GM18499 (cell line): ENCODE data around the gene CCDC102A.
"Not testable (repeated sequence)": the region's sequence is repeated elsewhere in the genome, so short reads cannot be mapped to it uniquely, and the experiment has no call there.

ENCODE experiments used
- ATAC-seq: cut with Tn5 transposase; IDR thresholded peaks from one replicate; pipeline ENCODE4 v1.9.1; 2021; ENCODE audit warnings: moderate number of reproducible peaks; ENCODE audit not compliant: insufficient read depth, unreplicated experiment

The CCDC102A gene

DNA sequence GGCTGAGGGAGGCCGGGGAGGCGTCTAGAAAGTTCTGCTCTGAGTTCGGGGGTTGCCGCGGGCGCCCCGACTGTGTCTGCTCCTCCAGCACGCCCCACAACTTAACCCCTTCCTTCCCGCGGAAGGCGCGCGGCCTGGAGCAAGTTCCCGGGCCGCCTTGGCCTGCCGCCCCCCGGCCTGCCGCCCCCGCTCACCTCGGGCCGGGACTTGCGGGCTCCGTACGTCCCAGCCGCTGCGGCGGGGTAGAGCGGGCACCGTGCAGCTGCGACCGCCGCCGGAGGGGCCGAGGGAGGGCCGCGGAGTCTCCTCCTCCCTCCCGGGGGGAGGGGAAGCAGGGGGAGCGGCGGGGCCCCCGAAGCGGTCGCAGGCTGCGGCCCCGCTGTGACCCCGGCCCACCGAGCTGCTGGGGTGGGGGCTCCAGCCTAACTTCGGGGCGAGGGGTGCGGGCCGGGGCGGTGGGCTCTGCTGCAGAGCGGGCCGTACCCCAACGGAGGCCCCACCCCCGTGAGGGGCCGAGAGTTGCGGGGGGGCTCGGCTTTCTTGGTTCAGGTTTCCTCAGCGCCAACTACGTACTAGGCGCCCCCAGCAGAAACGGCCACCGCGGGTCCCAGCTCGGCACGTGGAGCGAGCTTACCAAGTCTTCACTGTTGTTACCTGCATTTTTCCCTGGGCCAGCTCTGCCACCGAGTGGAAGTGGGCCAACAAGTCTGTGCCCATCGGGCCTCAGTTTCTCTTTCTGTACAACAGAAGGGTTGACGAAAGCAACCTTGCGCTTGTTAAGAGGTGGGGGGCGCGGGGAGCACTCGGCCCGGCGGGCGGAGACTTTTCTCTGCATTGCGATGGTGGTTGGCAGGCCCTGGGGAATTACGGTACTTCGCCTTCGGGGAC, at the start of gene CCDC102A:
TSS of gene CCDC102A (minus strand) at position 266 of the 888 bp plus-strand sequence. CDS start 7,394 bp downstream, outside the sequence.
- no peak for ATAC-seq

DNA sequence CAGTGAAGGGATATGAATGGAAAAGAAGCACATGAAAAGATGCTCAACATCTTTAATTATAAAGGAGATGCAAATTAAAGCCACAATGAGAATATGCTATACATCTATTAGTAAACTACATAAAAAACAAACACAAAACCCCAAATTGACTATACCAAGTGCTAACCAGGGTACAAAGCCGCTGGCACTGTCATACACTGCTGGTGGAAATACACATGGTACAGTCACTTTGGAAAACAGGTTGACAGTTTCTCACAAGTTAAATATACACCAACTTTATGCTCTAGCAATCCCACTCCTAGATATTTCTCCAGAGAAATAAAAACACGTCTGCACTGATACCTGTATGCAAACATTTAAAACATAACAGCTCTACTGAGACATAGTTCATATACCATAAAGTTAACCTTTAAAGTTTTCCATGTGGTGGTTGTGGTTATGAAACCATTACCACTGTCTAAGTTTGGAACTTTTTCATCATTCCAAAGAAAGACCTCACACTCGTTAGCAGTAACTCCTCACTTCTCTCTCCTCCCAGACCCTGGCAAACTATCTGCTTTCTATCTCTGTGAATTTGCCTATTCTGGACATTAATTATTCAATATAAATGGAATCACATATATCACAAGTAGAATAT, 48.8 kb upstream of the CCDC102A start:
- no peak for ATAC-seq

DNA sequence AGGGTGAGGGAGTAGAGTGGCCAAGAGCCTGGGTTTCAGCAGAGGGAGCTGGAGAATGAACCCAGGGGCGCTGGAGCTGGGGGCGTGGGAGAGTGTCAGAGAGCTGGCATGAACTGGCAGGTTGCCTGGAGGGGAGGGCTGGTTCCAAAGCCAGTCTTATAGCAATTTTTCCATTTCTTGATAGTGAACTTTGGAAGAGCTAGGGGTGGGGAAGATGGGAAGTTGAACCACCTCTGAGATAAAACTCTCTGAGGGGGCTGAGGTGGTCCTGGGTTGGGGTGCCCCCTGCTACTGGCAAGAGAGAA, 42.9 kb upstream of the CCDC102A start:
- no peak for ATAC-seq

DNA sequence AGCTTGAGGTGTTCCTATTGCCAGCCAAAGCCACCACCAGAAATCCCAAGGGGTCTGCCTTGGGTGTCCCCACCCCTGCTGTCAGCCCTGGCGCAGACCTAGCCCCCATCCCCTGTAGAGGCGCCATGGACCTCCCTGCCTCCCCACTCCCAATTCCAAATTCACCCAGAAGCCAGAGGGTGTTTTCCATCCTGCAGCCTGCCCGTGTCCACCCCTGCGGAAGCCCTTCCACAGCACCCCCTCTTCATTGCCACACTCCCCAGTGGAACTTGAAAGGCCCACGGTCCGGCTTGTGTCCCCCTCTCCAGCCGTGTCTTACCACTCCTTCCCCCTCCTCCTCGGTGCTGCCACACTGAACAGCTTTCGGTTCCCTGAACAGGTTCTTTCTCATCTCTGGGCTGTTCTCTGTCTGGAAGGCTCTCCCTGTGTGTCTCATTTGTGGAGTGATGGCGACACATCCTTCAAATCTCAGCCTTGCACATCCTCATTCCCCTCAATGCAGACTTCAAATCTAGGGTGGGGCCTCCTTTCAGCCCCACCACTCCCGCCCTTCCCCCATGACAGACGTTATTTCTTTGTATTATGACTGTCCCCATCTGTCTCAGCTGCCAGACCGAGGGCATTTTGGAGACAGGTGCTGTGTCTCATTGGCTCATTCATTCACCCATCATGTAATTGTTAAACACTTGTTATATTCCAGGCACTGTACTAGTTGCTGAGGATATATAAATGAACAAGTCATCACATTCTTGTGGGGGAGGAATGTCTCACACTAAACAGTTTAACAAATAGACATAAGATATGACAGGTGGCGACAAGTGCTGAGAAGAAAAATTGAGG, 42.4 kb upstream of the CCDC102A start:
- no peak for ATAC-seq

DNA sequence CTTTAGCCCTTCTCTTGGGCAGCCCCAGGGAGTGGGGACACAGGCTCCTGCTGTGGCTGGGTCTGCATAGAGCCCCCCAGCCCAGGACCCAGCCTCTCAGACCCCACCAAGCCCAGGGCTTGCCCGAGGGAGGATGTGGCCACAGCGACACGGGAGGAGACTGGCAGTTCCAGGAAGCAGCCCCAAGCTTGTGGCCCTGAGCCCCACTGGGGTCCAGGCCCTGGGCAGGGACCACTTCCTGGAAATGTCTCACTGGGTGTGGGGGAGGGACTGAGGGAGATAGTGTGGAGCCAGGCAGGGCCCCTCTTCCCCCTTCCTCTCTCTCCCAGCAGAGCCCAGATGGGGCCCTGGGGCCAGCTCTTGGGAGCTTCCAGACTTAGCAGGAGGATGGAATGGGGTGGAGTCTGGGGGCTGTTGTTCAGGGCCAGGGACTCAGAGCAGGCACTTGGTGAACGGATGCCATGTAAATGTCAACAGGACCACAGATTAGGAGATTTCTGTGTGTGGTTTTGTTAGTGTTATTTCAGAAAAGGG, 41.4 kb upstream of the CCDC102A start:
- ATAC-seq, result no peak

DNA sequence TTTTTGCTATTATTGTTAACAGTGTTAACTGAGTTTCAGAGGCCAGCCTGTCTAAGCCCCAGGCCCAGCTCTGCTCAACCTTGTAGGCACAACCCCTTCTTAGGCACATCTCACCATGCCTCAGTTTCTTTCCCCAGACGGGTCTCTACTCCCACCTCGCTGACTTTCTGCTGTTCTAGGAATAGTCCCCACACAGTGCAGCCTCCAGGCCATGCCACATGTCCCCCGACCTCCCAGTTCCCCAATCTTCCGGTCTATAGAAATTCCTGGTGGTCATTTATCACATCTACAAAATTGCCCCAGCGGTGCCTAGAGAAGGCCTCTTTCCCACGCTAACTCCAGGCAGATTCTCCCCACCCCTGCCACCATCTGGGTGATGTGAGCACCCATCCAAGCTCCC, 40.8 kb upstream of the CCDC102A start:
- ATAC-seq, result no peak

DNA sequence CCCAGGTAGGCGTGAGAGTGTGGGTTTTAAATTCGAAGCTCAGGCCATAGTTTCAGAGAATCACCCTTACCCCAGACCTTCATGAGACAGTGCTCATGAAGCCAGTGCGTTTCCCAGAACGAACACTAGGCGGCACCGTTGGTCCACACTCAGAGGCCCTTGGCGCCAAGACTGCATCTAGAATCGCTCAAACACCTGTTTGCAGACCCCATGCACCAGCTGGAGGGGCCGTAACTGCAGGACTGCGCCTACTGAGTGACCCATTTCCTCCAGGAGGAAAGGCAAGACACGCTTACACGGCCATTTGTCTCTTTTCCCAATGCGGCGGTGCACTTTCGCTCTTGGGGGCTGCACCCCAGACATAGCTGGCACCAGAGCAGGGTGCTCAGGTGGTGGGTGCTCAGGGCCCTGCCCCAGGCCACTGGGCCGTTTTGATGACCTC, 40.1 kb upstream of the CCDC102A start:
- ATAC-seq, result no peak

DNA sequence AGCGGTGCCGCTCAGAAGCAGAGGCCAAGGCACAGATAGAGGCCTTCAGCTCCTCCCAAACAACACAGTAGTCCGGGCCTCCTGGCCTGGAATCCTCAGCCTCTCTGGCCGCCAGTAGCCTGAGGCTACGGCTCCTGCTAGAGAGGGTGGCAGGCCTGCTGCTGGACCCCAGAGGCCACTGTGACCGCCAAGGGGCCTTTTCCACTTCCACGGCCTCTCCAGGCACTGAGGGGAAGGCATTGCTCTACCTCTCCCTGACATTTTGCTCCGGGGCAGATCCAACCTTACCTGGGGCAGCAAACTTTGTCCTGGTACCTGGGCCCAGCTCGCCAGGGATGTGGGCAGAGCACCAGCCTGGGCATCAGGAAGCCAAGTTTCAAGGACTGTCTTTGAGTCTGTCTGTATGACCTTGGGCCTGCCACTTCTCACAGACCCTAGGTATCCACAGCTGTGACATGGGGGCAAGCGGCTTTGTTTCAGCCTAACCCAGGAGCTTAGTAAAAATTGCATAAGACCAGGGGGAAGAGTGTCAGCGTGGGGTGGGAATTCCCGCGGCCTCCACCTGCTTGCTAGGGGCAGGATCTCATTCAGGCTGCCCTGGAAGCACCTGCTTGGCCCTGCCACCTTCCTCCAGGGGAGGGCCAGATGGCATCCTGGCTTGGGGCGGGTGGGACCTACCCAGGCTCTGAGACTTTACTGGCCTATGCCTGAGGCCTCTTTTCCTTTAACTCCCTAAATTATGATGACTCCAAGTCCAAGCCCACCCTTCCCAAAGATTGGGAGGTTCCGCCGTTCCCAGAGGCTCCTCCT, 39.3 kb upstream of the CCDC102A start:
- ATAC-seq, result no peak

DNA sequence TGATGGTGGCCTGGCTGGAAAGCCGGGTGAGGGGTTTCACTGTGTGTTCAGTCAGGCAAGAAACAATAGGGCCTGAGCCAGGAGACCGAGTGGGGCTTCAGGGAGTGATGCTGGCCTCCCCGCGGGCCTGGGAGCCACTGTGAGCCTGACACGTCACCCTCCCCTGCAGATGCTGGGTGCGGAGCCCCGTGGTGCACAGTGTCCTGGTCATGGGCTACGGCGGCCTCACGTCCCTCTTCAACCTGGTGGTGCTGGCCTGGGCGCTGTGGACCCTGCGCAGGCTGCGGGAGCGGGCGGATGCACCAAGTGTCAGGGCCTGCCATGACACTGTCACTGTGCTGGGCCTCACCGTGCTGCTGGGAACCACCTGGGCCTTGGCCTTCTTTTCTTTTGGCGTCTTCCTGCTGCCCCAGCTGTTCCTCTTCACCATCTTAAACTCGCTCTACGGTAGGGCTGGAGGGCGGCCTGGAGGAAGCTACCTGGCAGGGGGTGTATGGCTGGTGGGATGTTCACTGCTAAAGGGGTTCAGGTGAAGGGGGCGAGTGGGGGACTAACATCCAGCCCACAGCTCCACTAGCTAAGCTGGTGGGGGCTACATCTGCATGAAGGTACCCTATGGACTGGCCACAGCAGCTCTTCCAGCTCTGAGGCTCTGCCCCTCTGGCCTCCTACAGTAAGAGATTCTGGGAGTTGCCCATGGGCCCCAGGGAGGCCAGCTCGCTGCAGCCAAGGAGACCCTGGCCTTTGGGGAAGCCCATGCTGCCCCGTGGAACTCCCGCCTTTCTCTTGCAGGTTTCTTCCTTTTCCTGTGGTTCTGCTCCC, 38.5 kb upstream of the CCDC102A start:
- ATAC-seq, result no peak

DNA sequence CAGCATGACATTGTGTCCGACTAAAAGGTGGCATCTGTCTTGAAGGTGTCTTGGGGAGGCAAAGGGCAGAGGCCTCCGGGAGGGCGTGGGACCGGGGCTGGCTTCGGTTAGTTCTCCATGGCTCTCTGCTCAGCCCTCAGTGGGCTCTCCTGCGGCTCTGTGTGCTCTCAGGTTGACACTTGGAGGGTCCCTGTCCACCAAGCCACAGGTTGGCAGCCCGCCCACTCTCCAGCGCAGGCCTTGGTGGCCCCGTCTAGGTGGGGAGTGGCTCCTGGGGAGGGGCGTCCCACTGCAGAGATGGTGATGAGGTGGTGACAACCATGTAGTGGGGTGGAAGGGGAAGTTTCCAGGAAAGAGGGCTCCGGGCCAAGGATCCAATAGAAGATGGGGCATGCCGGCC, 37.7 kb upstream of the CCDC102A start:
- ATAC-seq, result no peak

DNA sequence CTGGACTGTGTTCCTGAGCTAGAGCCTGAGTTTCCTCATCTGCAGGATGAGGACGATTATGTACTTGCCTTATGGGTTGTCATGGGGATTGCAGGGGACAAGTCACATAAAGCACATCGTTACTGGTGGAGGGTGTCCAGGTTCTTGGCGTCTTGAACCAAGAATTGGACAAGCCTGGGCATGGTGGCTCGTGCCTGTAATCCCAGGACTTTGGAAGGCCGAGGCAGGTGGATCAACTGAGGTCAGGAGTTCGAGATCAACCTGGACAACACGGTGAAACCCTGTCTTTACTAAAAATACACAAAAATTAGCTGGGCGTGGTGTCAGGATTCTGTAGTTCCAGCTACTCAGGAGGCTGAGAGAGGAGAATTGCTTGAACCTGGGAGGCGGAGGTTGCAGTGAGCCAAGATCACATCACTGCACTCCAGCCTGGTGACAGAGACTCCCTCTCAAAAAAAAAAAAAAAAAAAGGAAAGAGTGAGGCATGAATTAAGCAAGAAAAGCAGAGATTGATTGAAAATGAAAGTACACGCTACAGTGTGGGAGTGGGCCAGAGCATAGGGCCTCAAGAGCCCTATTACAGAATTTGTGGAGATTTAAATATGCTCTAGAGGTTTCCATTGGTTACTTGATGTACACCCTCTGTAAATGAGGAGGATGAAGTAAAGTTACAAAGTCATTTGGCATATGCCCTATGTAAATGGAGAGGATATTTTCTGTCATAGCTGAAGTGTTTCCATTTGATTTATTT, 36.8 kb upstream of the CCDC102A start:
- no peak for ATAC-seq

DNA sequence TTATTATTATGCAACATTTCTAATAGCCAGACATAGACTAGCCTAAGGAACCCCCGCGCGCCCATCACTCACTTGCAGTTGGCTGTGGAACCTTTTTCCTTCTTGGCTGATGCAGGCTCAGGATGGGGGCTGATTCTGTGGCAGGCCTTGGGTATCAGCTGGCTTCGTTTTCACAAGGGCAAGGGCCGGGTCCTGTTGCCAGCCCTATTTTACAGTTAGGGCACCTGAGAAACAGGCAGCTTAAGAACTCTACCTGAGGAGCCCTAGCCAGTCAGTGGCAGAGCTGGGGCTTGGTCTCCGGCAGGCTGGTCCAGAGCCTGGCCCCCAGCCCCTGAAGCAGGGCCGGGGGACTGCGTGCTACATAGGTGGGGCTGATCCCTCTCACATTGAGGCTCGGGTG, 34.7 kb upstream of the CCDC102A start:
- no peak for ATAC-seq

DNA sequence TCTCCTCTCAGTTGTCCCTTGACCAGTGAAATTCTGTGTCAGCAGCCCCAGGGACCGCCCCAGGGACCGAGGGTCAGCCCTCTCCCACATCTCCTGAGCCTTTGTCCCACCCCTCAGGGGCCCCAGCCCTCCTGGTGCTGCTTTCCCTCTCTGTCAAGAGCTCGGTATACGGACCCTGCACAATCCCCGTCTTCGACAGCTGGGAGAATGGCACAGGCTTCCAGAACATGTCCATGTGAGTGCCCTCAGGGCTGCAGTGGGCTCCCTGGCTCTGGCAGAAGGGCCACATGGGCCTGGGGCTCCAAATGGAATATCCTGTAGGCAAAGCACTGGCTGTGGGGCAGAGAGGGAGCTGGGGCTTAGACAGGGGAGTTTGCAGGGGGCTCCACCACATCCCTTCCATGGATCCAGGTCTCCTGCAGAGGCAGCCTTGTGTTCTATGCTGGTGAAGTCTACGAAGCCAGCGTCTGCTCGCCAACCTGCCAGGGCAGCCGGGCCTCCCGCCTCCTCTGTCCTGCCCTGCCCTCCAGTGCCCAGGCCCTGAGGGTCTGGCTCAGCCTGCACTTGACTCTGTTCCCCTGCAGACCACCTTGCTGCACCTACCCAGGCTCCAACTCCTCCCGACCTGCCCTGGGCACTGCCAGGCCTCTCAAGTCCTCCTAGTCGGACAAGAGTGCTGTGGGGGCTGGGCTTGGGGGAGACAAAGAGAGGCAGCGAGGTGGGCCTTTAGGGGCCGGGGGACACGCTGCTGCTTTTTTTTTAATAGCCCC, 34.1 kb upstream of the CCDC102A start:
- ATAC-seq, result no peak

DNA sequence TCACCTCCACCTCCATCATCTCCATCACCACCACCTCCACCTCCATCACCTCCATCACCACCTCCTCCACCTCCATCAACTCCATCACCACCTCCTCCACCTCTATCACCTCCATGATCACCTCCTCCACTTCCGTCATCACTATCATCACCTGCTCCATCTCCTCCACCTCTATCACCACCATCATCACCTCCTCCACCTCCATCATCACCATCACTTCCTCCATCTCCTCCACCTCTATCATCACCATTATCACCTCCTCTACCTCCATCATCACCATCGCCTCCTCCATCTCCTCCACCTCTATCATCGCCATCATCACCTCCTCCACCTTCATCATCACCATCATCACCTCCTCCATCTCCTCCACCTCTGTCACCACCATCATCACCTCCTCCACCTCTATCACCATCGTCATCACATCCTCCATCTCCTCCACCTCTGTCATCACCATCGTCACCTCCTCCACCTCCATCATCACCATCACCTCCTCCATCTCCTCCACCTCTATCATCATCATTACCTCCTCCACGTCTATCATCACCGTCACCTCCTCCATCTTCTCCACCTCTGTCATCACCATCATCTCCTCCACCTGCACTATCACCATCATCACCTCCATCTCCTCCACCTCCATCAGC, 33.1 kb upstream of the CCDC102A start:
- no peak for ATAC-seq

DNA sequence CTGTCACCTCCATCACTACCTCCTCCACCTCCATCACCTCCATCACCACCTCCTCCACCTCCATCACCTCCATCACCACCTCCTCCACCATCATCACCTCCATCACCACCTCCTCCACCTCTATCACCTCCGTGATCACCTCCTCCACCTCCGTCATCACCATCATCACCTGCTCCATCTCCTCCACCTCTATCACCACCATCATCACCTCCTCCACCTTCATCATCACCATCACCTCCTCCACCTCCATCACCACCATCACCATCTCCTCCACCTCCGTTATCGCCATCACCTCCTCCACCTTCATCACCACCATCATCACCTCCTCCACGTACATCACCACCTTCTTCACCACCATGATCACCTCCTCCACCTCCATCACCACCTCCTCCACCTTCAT, 32.4 kb upstream of the CCDC102A start:
- ATAC-seq, result not testable (repeated sequence)

DNA sequence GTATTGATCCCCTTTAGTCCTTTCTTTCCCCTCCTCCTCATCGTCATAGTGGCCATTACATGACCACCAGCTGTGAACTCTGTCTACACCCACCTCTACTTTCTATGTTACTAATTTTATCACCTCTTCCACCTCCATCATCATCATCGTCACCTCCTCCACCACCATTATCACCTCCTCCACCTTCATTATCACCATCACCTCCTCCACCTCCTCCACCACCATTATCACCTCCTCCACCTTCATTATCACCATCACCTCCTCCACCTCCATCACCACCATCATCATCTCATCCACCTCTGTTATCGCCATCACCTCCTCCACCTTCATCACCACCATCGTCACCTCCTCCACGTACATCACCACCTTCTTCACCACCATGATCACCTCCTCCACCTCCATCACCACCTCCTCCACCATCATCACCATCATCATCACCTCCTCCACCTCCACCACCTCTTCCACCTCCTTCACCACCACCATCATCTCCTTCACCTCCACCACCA, 31.9 kb upstream of the CCDC102A start:
- ATAC-seq, result no peak

DNA sequence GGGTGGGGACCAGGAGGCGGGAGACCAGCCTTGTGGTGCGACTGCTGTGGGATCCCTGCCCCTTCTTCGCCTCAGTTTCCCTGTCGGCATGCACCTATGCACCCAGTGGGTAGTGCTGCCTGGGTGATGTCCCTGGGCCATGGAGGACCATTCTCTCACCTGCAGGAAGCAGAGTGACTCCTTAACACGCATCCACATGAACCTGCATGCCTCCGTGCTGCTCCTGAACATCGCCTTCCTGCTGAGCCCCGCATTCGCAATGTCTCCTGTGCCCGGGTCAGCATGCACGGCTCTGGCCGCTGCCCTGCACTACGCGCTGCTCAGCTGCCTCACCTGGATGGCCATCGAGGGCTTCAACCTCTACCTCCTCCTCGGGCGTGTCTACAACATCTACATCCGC, 31.3 kb upstream of the CCDC102A start:
- no peak for ATAC-seq
